RPMI8226 (cell line): ENCODE measurements around the gene SLC41A3.

ENCODE experiments used
- DNase-seq: peaks from one replicate; pipeline ENCODE4 v3.0.0-alpha.2; 2015

The SLC41A3 gene

DNA sequence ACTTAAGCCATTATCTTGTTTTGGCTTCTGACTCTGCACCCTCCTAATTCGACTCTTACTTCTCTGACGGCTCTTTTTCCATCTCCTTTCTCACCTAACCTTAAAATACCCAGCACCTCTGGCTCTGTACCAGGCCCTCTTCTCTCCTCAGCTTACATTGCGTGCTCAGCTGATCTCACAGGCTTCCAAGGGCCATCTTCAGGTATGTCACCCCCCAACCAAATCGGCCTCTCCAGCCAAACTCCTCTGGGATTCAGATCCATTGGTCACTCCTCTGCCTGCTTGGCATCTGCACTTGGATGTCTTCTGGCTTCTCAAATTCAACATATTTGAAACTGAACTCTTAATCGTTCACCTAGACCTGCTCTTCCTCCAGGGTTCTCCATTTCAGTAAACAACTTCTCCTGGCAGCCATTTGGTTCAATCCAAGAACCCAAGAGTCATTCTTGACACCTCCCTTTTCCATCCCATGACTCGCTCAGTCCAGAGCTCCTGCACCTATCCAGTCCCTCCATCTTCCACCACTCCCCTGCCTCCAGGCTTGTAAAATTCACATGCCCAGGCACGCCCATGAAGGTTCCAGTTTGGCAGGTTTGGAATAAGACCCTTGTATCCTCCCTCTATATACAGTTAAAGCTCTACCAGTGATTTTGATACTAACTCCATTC is 35.2 kb upstream of the SLC41A3 start:
- no peak for DNase-seq

DNA sequence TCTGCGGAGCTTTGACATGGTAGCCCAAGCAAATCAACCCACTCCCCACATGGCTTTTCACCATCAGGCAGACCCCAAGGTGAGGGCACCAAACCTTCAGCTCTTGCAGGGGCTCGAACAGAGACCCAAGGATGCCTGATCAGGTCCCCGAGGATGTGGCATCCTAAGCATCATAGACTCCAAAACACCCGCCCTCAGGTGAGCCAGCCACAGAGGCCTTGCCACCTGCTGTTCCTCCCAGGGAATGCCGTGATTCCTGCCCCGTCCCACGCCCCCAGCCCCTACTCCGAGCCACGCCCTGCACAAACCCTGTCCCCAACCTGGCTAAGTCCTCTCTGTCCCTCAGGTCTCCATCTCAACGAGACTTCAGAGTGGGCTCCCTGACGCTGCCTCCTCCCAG is 34.7 kb upstream of the SLC41A3 start:
- DNase-seq, result no peak

DNA sequence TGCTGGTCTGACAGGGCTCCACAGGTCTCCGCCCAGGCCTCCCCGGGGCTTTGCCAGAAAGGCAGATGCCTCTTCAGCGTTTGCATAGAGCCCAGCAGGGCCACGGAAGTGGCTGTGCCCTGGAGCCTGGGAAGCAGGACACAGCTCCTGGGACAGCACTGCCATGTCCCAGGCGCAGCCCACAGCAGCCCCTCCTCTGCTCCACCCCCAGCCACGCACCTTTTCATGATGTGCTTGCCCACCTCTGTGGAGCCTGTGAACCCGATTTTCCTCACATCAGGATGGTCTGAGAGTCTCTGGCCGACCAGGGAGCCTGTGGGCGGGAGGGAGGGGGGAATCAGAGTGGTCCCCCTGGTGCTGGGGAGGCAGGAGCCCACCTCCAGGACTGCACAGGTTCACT is 33.9 kb upstream of the SLC41A3 start:
- DNase-seq, result no peak

DNA sequence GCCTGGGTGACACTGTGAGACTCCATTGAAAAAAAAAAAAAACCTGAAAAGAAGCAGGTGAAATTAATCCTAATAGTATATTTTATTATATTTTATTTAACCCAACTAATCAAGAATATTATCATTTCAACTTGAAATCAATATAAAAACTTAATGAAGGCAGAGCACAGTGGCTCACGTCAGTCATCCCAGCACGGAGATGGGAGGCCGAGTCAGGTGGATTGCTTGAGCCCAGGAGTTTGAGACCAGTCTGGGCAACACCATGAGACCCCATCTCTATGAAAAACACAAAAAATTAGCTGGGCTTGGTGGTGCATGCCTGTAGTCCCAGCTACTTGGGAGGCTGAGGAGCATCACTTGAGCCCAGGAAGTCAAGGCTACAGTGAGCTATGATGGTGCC is 33.3 kb upstream of the SLC41A3 start:
- no peak for DNase-seq

DNA sequence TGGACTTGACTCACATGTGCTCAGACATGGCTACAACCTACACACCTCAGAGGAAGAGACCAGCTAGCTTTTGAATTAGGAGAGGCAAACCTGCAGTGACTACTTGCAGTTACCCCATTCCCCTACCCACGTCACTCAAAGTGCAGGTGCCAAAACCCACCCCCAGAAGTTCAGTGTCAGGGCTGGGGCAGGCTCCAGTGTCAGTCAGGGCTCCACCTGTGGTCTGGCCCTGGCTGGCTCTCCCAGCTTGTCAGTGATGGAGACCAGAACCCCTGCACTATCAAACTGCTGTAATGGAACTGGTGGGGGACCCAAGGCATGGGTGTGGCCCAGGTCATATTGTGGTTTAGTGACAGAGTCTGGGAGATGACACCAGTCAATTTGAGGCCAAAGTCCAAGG is 32.6 kb upstream of the SLC41A3 start:
- no peak for DNase-seq

DNA sequence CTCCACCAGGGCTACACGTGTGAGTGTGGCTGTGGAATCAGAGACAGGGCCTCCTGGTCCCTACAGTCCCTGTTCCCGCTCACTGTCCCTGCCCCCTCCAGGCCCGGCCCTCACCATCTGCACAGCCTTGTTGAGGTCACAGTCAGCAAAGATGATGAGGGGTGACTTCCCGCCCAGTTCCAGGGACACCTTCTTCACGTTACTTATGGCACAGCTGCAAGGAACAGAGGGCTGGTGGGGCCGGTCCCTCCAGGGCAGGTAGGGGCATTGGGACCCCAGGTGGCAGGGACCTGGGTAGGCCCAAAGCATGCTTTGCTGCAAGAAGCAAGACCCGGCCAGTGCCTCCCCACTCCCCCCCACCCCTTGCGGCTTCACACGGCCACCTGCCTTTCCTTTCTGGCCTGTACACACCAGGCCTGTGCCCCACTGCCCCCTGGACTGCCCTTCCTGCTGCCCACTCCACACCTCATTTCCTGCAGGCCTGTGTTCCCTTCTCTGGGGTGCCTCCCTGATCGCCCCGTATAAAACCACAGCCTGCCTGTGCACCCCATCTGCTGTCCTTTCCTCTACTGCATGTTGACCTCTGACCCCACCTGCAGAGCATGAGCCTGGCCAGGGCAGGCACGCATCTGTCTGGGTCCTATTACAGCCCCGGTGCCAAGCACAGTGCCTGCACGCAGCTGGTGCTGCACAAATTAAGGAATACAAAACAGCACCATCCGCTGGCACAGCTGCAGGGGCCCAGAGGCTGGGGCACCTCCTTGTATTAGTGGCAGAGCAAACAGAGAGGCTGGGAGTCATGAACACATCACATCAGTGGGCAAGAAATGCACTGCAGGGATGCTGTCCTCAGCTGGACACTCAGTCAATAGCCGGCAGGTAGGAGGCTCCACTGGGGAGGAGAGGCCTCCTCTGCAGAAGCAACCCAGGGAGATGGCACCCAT is 30.8 kb upstream of the SLC41A3 start:
- no peak for DNase-seq

DNA sequence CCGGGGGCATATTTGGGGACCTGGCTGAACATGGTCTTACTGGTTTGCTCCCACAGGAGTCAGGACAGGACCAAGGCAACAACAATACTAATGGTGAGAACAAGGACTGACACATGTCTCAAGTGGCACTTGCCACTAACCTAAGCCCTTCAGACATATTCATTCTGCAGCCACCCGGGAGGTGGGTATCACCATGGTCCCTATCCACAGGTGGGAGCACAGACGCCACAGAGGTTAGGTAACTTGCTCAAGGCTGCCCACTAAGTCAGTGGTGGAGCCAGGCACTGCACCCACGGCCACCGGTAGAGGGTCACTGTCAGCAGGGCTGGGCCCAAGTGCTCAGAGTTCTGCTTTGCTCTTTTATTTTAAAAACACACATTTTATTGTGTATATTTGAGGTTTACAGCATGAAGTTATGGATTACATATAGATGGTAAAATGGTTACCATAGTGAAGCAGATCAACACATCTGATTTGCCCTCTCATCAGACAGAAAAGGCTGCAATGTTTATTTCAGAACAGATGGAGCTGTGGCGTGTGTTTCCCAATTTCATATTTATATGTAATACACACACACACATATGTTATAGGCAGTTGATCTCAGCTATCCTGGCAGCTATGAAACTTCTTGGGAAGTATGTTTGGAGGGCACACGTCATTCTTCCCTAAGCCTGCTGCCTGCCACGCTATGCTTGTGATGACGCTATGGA is 30.0 kb upstream of the SLC41A3 start:
- DNase-seq, result peak; percentile 26

DNA sequence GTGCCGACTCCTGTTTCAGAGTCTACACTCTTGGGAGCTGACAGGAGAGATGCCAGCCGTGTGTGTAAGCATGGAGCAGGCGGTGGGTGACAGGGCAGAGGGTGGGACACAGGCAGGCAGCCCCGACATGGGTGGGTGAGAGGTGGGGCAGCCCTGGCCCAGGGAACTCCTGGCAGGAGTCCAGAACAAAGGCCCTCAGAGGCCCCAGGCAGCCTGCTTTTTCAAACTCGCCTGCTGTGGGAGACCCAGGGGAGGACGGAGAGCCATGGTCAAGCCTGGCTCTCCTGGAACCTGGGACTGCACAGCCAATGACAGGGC is 29.3 kb upstream of the SLC41A3 start:
- DNase-seq, result no peak

DNA sequence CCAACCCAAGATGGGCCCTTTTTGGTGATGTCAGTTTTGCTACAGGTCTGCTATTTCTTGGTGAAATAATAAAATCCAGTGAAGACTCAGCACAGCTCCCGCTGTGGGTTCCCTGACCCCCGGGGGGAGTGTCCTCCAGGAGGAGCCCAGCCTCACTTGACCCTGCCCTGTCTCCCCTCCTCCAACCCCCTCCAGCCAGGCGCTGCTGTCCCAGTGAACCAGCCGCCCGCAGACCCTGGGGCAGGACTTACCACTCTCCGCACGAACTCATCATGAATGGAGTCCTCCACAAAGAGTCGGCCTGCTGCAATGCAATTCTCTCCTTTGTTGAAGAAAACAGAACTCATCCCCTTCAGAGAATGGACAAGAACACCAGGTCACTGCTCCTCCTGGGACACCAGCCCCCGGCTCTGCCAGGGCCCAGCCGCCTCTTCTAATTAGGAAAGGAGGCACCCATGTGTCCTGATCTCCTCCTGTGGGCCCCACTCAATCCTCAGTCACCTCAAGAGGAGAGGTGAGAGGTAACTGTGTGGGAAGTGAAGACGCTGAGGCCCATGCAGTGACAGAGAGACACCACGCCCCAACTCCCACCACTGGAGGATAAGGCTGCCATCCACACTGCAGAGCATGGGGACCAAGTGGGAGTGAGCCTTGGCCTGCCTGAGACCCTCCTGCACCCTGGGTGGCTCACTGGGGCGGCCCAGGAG is 28.8 kb upstream of the SLC41A3 start:
- no peak for DNase-seq

DNA sequence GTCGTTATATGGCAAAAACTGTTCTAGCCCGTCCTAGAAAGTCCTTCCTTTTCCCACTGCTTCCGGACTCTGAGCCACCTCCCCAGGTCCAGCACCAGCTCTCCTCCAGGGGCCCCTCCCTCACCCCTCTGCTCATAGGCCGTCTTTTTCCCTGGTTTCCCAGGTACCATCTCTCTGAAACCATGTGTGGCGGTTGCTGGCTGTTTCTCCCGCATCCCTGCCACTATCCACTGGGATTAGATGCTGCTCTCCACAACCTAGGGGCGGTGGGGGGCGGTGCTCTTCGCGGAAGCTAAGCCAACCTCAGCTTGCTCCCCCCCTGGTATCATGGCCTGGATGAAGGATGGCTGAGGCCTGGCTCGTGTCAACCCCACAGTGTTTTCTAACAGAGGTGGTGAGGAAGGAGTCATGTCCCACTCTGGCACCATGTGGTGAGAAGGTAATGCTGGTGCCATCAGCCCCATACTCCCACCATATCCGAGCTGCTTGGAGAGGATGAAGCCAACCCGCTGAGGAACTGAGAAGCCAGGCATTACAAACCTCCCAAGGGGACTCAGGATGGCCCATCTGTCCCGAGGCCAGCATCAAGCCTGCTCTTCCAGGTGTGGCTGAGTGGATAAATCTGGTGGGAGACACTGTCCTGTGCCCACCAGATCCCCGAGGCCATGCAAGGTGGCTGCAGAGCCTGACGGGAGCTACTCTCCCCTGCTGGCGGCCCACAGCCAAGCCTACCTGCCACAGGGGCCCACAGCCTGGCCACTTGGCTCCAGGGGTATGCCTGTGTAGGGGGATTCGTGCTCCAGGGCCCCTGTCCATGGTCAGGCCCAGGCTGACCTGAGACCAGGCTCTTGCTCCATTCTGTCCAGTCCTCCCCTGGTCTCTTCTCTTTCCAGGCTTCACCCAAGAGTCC is 27.9 kb upstream of the SLC41A3 start:
- no peak for DNase-seq

DNA sequence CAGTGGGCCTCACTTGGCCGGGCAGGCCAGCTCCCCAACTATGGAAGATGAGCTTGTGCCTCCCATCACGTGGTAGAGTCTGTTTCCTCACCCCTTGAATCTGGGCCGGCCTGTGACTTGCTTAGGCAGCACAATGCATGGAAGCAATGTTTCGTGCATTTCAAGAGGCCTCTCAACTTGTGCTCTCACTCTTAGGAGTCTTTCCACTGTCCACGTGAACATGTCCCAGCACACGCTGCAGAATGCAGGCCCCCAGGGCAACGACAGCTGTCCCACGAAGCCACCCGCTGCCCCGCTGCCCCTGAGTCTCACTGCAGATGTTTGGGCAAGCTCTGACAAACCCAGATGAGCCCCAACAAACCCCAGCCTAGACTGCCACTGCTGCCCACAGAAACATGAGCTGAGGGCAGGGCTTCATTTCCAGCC is 27.2 kb upstream of the SLC41A3 start:
- DNase-seq, result no peak

DNA sequence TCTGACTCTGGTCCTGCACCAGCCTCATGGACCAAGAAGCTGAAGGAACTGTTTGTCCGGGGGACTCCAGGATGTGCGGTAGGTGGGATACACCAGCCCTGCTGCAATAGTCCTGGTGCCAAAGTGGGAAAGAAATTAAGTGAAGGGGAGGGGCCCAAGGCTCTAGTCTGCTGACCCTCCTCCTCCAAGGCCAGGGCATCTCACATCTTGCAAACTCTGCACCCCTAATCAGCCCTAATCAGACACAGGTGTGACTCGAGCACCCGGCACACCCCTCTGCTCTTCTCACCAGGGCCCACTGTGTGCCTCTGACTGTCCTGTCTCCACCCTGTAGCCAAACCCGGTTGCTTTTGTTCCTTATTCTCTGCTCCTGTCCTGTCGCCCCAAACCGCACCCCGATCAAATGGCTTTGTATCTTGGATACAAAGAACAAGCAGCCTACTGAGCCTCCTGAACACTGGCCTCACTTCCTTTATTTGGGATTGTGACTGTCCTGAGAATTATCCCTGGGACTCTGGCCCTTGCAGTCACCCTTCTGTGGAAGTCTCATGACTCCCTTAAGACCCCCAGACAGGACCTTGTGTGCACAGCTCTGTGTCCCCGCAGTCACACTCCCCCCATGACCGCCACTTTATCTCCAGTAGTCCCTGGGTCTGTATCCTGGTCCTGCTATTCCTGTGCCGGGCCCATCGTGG is 26.7 kb upstream of the SLC41A3 start:
- DNase-seq, result no peak

DNA sequence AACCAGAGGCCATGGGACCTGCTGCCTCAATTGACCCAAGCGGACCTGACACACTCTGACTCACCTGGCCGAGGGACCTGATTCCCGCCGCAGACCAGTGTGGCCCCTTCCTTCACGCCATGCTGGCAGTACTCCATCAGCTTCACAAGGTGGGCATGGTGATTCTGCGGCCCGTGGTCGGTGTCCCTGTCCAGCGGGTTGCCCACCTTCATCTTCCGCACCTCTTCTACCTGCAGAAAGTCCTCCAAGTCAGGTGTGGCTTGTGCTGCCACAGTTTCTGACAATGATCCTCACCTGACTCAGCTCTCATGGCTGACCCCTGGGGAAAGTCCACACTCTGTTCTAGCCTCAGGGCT is 25.9 kb upstream of the SLC41A3 start:
- DNase-seq, result no peak

DNA sequence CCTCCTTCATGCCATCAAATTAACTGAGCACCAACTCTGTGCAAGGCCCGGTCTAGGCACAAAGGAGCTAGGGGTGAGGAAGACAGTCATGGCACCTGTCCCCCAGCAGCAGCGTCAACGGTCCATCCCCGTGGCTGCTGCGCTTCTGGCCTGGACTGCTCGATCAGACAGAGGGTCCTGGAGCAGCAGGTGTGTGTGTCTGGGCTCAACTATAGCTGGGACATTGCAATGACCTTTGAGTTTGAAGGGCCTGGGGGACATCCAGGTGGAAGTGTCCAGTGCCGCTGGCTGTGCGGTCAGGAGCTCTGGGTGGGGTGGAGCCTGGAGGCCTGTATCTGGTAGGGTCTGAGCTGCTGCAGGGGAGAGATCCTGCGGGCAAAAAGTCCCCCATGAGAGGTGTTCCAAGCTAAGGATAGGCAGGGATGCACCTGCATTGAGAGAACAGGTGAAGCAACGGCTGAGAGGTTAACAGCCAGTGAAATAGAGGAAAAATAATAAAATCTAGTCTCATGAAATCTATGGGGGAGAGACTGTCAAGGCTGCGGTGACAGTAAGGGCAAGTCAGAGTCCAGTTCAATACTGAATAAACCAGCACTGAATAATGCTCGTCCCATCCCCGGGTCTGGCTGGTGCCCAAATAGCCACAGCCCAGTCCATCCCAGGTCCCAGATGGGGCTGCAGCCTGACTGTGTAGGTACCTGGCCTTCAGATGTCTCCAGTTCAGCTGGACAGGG is 25.4 kb upstream of the SLC41A3 start:
- no peak for DNase-seq

DNA sequence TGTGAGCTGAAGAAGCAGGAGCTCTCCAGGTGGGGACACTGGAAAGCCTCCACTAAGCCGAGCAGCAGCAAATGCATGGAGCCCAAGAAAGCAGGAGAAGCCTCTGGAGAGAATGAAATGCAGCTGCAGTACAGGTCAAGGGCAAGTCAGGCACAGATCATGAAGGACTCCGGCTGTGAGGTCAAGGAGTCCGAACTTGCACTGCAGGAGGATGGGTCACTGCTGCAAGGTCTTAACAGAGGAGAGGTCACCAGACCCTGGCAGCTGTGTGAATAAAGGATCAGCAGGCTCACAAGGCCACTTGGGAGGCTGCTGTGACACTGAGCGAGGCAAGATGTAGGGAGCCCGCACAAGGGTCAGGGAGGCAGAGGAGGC is 24.7 kb upstream of the SLC41A3 start:
- DNase-seq, result no peak

DNA sequence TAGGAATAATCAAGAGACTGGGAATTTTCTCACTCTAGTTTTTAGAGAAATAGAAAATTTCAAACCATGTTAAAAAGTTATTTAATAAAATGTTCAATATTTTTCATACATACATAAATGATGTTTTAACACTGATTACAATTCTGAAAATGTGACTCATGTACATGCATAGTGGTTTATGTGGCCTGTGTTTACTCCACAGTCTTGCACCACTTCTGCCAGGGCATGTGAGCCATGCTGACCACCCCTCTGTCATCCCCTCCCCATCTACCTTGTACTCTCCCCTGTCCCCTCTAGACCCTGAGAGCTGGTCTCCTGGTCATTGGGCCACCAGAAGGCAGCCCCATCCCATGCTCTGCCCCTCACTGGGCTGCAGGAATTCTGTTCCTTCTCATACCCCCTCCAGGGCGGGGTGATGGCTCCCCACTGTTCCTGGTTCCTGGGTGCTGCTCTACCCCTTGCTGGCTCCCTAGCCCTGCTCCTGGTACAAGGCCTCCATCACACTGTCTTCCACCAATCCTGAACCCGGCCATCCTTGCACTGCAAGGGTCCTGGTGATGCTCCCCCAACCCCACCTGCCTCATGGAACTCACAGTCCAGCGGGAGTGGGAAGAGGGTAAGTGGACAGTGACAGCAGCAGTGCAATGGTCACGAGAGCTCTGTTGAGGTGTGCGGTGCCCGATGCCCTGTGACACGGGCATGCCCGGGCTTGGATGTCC is 24.2 kb upstream of the SLC41A3 start:
- DNase-seq, result no peak

DNA sequence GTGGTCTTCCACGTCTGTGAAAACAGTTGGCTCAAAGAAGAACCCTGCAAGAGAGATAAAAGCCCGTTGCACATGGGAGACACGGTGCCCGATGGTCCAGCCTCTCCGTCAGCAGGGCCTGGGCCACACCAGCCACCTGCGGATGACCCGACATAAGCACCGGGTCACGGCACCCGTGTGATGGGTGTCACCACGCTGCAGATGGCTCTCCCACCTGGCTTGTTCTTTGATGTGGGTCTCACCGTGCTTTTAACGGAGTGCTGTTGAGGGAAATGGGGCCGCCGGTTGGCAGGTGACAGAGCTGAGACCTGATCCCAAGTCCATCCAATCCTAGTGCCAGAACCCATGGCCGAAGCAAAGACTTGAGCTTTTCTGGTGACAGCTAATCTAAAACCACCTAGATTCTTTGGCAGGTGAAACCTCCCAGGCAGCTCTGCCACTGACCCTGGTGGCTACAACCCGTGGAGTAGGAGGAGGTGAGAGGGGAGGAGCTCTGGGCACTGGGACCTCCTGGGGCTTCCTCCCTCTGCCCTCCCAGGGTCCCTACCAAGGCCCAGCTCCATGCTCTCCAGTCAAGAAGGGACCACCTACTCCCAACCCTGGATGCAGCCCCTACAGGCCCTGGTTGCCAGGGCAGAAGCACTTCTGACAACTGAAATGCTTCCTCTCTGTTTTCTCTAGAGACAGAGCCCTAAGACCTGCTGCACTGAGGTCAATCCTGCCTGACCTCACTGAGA is 23.4 kb upstream of the SLC41A3 start:
- no peak for DNase-seq

DNA sequence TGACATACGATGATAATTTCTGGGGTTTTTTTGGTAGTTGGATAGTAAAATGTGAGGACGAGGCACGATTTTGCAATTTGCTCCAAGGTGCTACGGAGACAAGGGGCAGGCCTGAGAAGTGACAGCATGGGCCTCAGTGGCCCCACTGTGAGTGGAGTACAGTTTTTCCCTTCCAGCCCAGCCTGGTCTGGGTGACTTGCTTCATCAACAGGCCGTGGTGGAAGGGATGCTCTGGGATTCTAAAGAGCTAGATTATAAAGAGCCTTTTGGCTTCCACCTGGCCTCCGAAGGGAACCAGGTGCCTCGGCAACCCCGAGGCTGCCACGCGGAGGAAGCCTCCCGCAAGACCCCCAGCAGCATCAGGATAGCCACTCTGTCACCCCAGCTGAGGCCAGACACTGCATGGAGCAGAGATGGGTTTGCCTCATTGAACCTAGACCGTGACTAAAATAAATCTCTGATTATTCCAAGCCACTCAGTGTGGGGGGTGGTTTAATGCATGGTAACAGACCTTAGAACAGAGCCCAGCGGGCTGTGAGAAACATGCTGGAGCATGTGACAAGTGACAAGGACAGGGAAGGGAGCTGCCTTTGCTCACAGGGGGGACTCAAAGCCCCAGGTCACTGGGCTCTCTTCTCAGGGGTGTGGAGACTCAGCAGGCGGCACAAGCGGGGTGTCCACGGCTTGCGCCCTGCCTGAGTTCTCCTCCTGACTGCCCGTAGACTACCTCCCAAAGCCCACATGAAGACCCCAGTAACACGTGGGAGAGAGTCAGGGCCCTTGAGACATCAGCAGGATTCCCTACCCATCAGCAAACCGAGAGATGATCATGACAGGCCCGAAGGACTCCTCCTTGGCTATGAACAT is 22.6 kb upstream of the SLC41A3 start:
- DNase-seq, result no peak
